OCI-LY1 (cell line): ENCODE data around the gene MLLT6.

Experiments used
- H2AFZ ChIP-seq: fragments of 200-600 bp; sonication (generic), shearing (Covaris generic); 2 replicates; pipeline ENCODE4 v1.6.0; 2014; ENCODE audit warnings: antibody characterized with exemption, mild to moderate bottlenecking, low read length
- H3F3A ChIP-seq: fragments of 200-600 bp; sonication (generic), shearing (Covaris generic); 2 replicates; pipeline ENCODE4 v1.6.0; 2014; ENCODE audit warnings: mild to moderate bottlenecking, antibody characterized with exemption, low read length, moderate library complexity; ENCODE audit not compliant: insufficient read depth
- H3K27ac ChIP-seq: fragments of 200-600 bp; sonication (generic); 2 replicates; pipeline ENCODE4 v1.5.1; 2014; ENCODE audit warnings: low read length, mixed run types, mild to moderate bottlenecking, low read depth; ENCODE audit not compliant: poor library complexity, severe bottlenecking
- H3K27me3 ChIP-seq: fragments of 200-600 bp; sonication (generic); 2 replicates; pipeline ENCODE4 v1.6.0; 2014; ENCODE audit warnings: antibody characterized with exemption, mild to moderate bottlenecking, low read length, moderate library complexity; ENCODE audit not compliant: insufficient read depth
- H3K36me3 ChIP-seq: fragments of 200-600 bp; sonication (generic); 2 replicates; pipeline ENCODE4 v1.6.1; 2014; ENCODE audit warnings: mild to moderate bottlenecking, antibody characterized with exemption, low read length, moderate library complexity, mixed read lengths; ENCODE audit not compliant: insufficient read depth
- H3K4me1 ChIP-seq: fragments of 200-600 bp; sonication (generic); 2 replicates; pipeline ENCODE4 v1.5.1; 2014; ENCODE audit warnings: mild to moderate bottlenecking, low read length, moderate library complexity; ENCODE audit not compliant: insufficient read depth, severe bottlenecking
- H3K4me2 ChIP-seq: fragments of 200-600 bp; sonication (generic), shearing (Covaris generic); 2 replicates; pipeline ENCODE4 v1.6.1; 2014; ENCODE audit warnings: low read length
- H3K4me3 ChIP-seq: fragments of 200-600 bp; sonication (generic); 2 replicates; pipeline ENCODE4 v1.5.1; 2014; ENCODE audit warnings: low read length, low read depth, mild to moderate bottlenecking, mixed read lengths; ENCODE audit not compliant: poor library complexity, severe bottlenecking
- H3K79me2 ChIP-seq: fragments of 200-600 bp; shearing (Covaris generic); 2 replicates; pipeline ENCODE4 v1.6.1; 2016; ENCODE audit warnings: mixed run types, low read length, mixed read lengths; ENCODE audit not compliant: insufficient read depth
- H3K9ac ChIP-seq: fragments of 200-600 bp; sonication (generic), shearing (Covaris generic); 2 replicates; pipeline ENCODE4 v1.6.1; 2014; ENCODE audit warnings: mild to moderate bottlenecking, low read length, mixed read lengths
- H3K9me2 ChIP-seq: fragments of 200-600 bp; sonication (generic), shearing (Covaris generic); 2 replicates; pipeline ENCODE4 v1.6.1; 2014; ENCODE audit warnings: low read depth, mild to moderate bottlenecking, low read length, mixed read lengths
- H3K9me3 ChIP-seq: fragments of 200-600 bp; shearing (Covaris generic); 2 replicates; pipeline ENCODE4 v1.6.1; 2014; ENCODE audit warnings: low read length, mixed read lengths
- H4K20me1 ChIP-seq: fragments of 200-600 bp; sonication (generic), shearing (Covaris generic); 2 replicates; pipeline ENCODE4 v1.6.0; 2016; ENCODE audit warnings: mild to moderate bottlenecking, low read length; ENCODE audit not compliant: insufficient read depth
- EZH2 ChIP-seq: fragments of 200-600 bp; sonication (generic), shearing (Covaris generic); IDR thresholded peaks from 2 replicates; pipeline ENCODE4 v1.8.0; 2017; ENCODE audit warnings: borderline replicate concordance, mixed run types, mild to moderate bottlenecking, antibody characterized with exemption, low read length, moderate library complexity, mixed read lengths
- TF ChIP-seq, protein P1 (sequence below): fragments of 200-600 bp; sonication (generic), shearing (Covaris generic); IDR thresholded peaks from 2 replicates; pipeline ENCODE4 v1.5.1; 2017; ENCODE audit warnings: mild to moderate bottlenecking, antibody characterized with exemption, low read length, moderate library complexity, mixed read lengths

Gene MLLT6

DNA sequence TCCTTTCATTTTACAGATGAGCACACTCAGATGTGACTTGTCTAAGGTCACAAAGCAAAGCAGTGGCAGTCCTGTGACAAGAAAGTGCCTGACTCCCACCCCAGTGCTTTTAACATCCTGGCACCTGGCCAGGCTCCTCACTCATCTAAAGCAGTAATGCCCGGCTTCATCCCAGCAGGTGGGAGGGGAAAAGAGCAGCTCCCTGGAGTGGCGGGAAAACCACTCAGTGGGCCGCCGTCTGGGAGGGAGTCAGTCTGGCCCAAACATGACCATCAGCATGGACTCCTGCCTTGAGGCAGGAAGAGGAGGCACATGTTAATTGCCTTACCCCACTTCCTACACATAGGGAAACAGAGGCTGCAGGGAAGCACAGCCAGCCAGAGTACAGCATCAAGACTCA is 40.5 kb downstream of the MLLT6 start:
- Histone ChIP-seq H3K9me3 (no peaks in the 10 kb centered on the region), H3K4me1 (peaks cover 43% of the 10 kb centered on the region), H3K4me3 (no peak overlapping the region), H2AFZ (no peak overlapping the region), H3K4me2 (no peak overlapping the region), H3K9ac (no peak overlapping the region), H4K20me1 (no peaks in the 10 kb centered on the region), H3K79me2 (no peaks in the 10 kb centered on the region), H3K27me3 (no peaks in the 10 kb centered on the region; the same call in 1 of the 2 replicates), H3K27ac (no peak overlapping the region), H3K36me3 (no peaks in the 10 kb centered on the region), H3K9me2 (no peaks in the 10 kb centered on the region), H3F3A (no peaks in the 10 kb centered on the region)
- TF ChIP-seq EZH2 = no peak
- TF ChIP-seq, protein P1, sequence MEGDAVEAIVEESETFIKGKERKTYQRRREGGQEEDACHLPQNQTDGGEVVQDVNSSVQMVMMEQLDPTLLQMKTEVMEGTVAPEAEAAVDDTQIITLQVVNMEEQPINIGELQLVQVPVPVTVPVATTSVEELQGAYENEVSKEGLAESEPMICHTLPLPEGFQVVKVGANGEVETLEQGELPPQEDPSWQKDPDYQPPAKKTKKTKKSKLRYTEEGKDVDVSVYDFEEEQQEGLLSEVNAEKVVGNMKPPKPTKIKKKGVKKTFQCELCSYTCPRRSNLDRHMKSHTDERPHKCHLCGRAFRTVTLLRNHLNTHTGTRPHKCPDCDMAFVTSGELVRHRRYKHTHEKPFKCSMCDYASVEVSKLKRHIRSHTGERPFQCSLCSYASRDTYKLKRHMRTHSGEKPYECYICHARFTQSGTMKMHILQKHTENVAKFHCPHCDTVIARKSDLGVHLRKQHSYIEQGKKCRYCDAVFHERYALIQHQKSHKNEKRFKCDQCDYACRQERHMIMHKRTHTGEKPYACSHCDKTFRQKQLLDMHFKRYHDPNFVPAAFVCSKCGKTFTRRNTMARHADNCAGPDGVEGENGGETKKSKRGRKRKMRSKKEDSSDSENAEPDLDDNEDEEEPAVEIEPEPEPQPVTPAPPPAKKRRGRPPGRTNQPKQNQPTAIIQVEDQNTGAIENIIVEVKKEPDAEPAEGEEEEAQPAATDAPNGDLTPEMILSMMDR = no peak

DNA sequence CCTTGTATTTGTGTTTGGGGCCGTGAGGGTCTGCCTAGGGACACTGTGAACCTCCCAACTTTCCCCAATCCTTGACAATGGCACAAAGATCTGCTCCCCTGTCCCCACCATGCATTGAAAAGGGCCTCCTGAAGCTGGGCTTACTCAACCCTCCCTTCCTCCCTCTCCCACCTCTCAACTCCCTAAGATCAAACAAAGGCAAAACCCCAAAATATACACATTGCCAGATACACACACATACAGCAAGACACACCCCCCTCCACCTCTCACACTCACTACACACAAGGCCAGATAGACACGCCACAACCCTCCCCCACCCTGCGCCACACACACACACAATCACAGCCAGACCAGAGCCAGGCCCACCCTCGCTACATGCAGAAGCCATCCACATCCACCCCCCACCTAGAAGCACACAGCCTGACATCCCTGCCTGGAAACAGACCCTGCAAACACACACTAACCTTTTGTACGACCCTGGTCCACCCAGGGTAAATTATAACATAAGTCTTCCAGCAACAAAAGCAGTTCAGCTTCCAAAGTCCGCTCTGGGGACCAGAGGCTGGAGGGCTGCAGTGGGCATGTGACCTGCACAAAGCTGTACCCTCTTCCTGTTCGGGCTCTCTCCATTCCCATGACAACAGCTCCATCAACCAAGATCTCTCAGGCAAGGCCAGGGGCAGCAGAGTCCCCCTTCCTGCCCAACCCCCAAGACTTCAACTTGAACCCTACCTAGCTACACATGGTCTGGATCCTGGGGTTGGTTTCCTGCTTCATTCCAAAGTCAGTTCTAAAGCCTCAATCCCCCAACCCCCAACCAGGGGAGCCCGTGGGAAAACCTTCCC is 41.2 kb downstream of the MLLT6 start:
- no peak for TF ChIP-seq EZH2
- TF ChIP-seq, protein P1 = no peak
- Histone ChIP-seq H3K4me2 (peak overlapping the region; percentile 67), H2AFZ (no peak overlapping the region), H3K36me3 (no peaks in the 10 kb centered on the region), H3K9me3 (no peaks in the 10 kb centered on the region), H3K27me3 (peaks cover 2% of the 10 kb centered on the region; the same call in 1 of the 2 replicates), H4K20me1 (no peaks in the 10 kb centered on the region), H3K4me1 (peaks cover 50% of the 10 kb centered on the region), H3F3A (0 out of 2 replicates have a peak, but pooled peaks cover 2% of the 10 kb centered on the region), H3K27ac (no peak overlapping the region), H3K4me3 (peak overlapping the region; percentile 60), H3K9ac (no peak overlapping the region), H3K9me2 (no peaks in the 10 kb centered on the region), H3K79me2 (no peaks in the 10 kb centered on the region)

DNA sequence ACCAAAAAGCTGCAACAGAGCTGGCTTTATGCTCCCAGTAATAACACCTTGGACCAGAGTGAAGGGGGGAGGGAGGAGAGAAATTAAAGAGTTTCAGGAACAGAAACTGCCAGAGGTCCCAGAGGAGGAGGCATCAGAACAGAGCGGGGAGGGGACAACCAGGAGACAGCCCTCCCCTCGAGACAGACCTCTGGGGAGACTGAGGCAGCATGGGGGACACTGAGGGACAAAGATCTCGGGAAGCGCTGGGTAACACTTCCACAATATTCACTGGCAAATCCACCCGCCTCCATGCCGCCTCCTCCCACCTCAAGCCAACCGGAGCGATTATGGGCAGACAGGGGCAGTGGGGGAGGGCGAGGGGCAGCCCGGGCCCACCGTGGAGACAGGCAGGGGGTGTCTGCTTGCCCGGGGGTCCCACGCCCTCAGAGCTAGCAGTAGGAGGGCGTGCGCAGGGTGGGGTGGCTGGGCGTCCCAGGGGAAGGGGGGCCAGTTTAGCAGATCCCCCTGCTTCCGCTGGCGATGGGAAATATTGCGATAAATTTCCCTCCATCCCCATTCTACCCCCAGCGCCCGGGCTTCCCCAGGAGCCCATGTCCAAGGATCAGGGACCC is 41.9 kb downstream of the MLLT6 start:
- Histone ChIP-seq H3K27ac (no peak overlapping the region), H3K79me2 (no peaks in the 10 kb centered on the region)
- TF ChIP-seq EZH2 = no peak
- TF ChIP-seq, protein P1 = no peak

More for the DNA sequence above, 41.9 kb downstream of the MLLT6 start:
- Histone ChIP-seq H3K9ac (peak overlapping the region; percentile 19; the same call in 1 of the 2 replicates), H2AFZ (no peak overlapping the region), H4K20me1 (no peaks in the 10 kb centered on the region), H3F3A (0 out of 2 replicates have a peak, but pooled peaks cover 4% of the 10 kb centered on the region), H3K27me3 (peaks cover 5% of the 10 kb centered on the region; the same call in 1 of the 2 replicates), H3K9me3 (no peaks in the 10 kb centered on the region), H3K4me3 (peak overlapping the region; percentile 60), H3K9me2 (no peaks in the 10 kb centered on the region), H3K4me1 (peaks cover 53% of the 10 kb centered on the region), H3K4me2 (peak overlapping the region; percentile 67), H3K36me3 (no peaks in the 10 kb centered on the region)
